Measurements from ENCODE around the gene PCDHGA12. TPM values are rescaled to one million over a fixed set of nuclear protein-coding genes. Genes with fewer than 3 reads are reported as not detected.

Gene PCDHGA12
- total RNA-seq, 1 experiment from 2014 or later, result 0.17 TPM

- no peaks in the 10 kb centered on the region; a peak in 1 of 4 replicates for H3K9me3 ChIP-seq (ENCODE audit: control insufficient read depth in 1 of 2, insufficient read depth in 1 of 2, low read depth in 1 of 2, low read length in 2 of 2)
- ChIA-PET RAD21 (ENCODE audit: low non-redundant PET in 1 of 2, low total read pairs in 2 of 2, uncharacterized antibody in 2 of 2, unreplicated experiment in 2 of 2) (no interaction called here), POLR2A (no interaction called here), CTCF (interaction anchor here (3.4 kb wide), 1 partner anchor 152 kb away, joined by 73 read pairs; no protein-coding TSS in a partner anchor)
- peaks cover 2 to 5% of the 10 kb centered on the region in 2 experiments; a peak in 1 of 4 replicates for H3K4me1 ChIP-seq (ENCODE audit: control insufficient read depth in 1 of 2, insufficient read depth in 2 of 2, low read length in 2 of 2)
- H3K79me2 ChIP-seq (ENCODE audit: insufficient read depth, low read length), result no peaks in the 10 kb centered on the region
- H3K9me2 ChIP-seq (ENCODE audit: insufficient read depth), result no peaks in the 10 kb centered on the region
- no peak overlapping the region for H3K4me3 ChIP-seq (replicated peaks in 1 of 2; ENCODE audit: low read depth in 1 of 2, low read length in 2 of 2)
- H3K4me2 ChIP-seq (ENCODE audit: low read length), result no peak overlapping the region
- BruUV-seq (replicated peaks), result no TSS peak
- no peak for TF ChIP-seq CEBPB (IDR thresholded peaks at IDR 0.05; ENCODE audit: low read depth)
- no peak for TF ChIP-seq MAX (IDR thresholded peaks at IDR 0.05)
- TF ChIP-seq POLR2A (IDR thresholded peaks at IDR 0.05; ENCODE audit: borderline replicate concordance, extremely low read depth, insufficient read depth, insufficient read length), result no peak
- no peak for TF ChIP-seq TCF7L2 (IDR thresholded peaks at IDR 0.05; ENCODE audit: borderline replicate concordance, extremely low read depth, insufficient read depth, insufficient read length)
- no peak for TF ChIP-seq CBX3 (IDR thresholded peaks at IDR 0.05; ENCODE audit: low read depth)
- TF ChIP-seq JUND (IDR thresholded peaks at IDR 0.05), result no peak
- no peak for TF ChIP-seq SP1 (IDR thresholded peaks at IDR 0.05; ENCODE audit: low read depth)
- TF ChIP-seq EGR1 (IDR thresholded peaks at IDR 0.05; ENCODE audit: low read depth), result no peak
- TF ChIP-seq YY1 (IDR thresholded peaks at IDR 0.05; ENCODE audit: extremely low read depth, insufficient replicate concordance, low read depth, low read length), result no peak
- no peak for TF ChIP-seq ZBTB33 (IDR thresholded peaks at IDR 0.05; ENCODE audit: extremely low read depth, insufficient replicate concordance, low read length)
- no peak for TF ChIP-seq EZH2 (IDR thresholded peaks at IDR 0.05)
- TF ChIP-seq RAD21 (IDR thresholded peaks at IDR 0.05; ENCODE audit: low read depth), result no peak
- TF ChIP-seq REST (IDR thresholded peaks at IDR 0.05; ENCODE audit: low read depth), result no peak
- no peak for TF ChIP-seq ELF1 (IDR thresholded peaks at IDR 0.05; ENCODE audit: borderline replicate concordance, low read depth)
- no peak for TF ChIP-seq ZFX (IDR thresholded peaks at IDR 0.05)
- TF ChIP-seq ZNF274 (IDR thresholded peaks at IDR 0.05; ENCODE audit: low read depth, low read length), result no peak
- no peak for TF ChIP-seq FOSL1 (IDR thresholded peaks at IDR 0.05; ENCODE audit: low read depth)
- TF ChIP-seq POLR2AphosphoS5 (IDR thresholded peaks at IDR 0.05; ENCODE audit: low read depth, low read length), result no peak
- no peak for TF ChIP-seq CTCF (IDR thresholded peaks at IDR 0.05 in 2 of 3, conservative IDR thresholded peaks at IDR 0.05 in 1 of 3; ENCODE audit: borderline replicate concordance in 1 of 3, insufficient read depth in 1 of 3, low read depth in 2 of 3, low read length in 2 of 3)
- no peak for TF ChIP-seq EZH2phosphoT487 (IDR thresholded peaks at IDR 0.05; ENCODE audit: borderline replicate concordance)
- no peaks in the 10 kb centered on the region for H3K36me3 ChIP-seq (ENCODE audit: control insufficient read depth in 1 of 2, insufficient read depth in 2 of 2, low read length in 2 of 2)
- H3K27ac ChIP-seq (ENCODE audit: low read depth, low read length), result no peak overlapping the region
- ATAC-seq (no peak), DNase-seq (ENCODE audit: low read depth, low spot score) (no peak)
- no peak overlapping the region for H2AFZ ChIP-seq (ENCODE audit: low read depth, low read length, poor library complexity, severe bottlenecking)
- no peaks in the 10 kb centered on the region for H4K20me1 ChIP-seq (ENCODE audit: insufficient read depth)
- H3K27me3 ChIP-seq (ENCODE audit: insufficient read depth, low read length), result no peaks in the 10 kb centered on the region
- no peak overlapping the region for H3K9ac ChIP-seq (ENCODE audit: low read length)
- intact Hi-C loops (cut with micrococcal nuclease), result no loop called here
These were observed 18.7 kb upstream of the PCDHGA12 start for GRCh38 chr5:141411575-141411974.

Measured in HCT116 (cell line).